ENCODE data around the gene OR2A7. TPM values are rescaled to one million over a fixed set of nuclear protein-coding genes. Genes with fewer than 3 reads are reported as not detected.
"Not testable (repeated sequence)": the region's sequence is repeated elsewhere in the genome, so short reads cannot be mapped to it uniquely, and the experiment has no call there.

The OR2A7 gene
- polyA plus RNA-seq, 1 of the 3 experiments (the other 2 are of a cell fraction) = not detected

DNA sequence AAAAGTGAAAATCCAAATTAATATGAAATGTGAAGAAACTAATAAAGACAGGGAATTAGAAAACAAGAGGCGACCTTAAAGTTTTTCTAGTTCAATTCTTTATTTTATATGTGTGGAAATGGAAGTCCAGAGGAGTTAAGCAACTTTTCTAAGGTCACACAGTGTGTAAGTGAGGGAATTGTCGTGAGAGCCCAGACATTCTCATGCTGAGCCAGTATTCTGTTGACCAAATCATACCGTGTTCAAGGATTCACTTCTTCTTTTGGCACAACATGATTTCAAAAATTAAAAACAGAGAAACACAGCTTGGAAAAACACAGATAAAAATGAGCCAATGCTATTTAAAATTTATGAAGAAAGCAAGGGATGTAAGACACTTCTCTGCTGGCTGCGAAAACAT, 37.7 kb downstream of the OR2A7 start:
- H3K27ac ChIP-seq (ENCODE audit: low read depth in 2 of 2, low read length in 1 of 2); CTCF ChIA-PET; H3F3A ChIP-seq (replicated peaks; ENCODE audit: insufficient read depth); POLR2A ChIA-PET; H3K79me2 ChIP-seq (ENCODE audit: insufficient read depth); DNase-seq; H3K4me3 ChIP-seq (ENCODE audit: low read depth in 2 of 2, low read length in 1 of 2); H3K9me2 ChIP-seq; H3K27me3 ChIP-seq (ENCODE audit: insufficient read depth); H4K20me1 ChIP-seq (ENCODE audit: insufficient read depth); H3K9ac ChIP-seq; H3K4me2 ChIP-seq; H3K36me3 ChIP-seq (replicated peaks in 1 of 2; ENCODE audit: control insufficient read depth in 1 of 2, insufficient read depth in 2 of 2, low read length in 1 of 2); H3K4me1 ChIP-seq (ENCODE audit: control insufficient read depth in 1 of 2, insufficient read depth in 2 of 2, low read depth in 1 of 2, low read length in 1 of 2); H2AFZ ChIP-seq (ENCODE audit: low read depth); H3K9me3 ChIP-seq: not testable (repeated sequence)
- WGBS (ENCODE audit: low lambda C conversion rate) = 2% methylated on average over 3 of the region's 4 CpGs

- H4K20me1 ChIP-seq (ENCODE audit: insufficient read depth); POLR2A ChIA-PET; H3K27ac ChIP-seq (ENCODE audit: low read depth in 2 of 2, low read length in 1 of 2); H3K9me2 ChIP-seq; H3K9me3 ChIP-seq; H3K36me3 ChIP-seq (replicated peaks in 1 of 2; ENCODE audit: control insufficient read depth in 1 of 2, insufficient read depth in 2 of 2, low read length in 1 of 2); H3F3A ChIP-seq (replicated peaks; ENCODE audit: insufficient read depth); H3K4me1 ChIP-seq (ENCODE audit: control insufficient read depth in 1 of 2, insufficient read depth in 2 of 2, low read depth in 1 of 2, low read length in 1 of 2); H3K4me2 ChIP-seq; H3K9ac ChIP-seq; H3K79me2 ChIP-seq (ENCODE audit: insufficient read depth); CTCF ChIA-PET; H2AFZ ChIP-seq (ENCODE audit: low read depth); DNase-seq; H3K27me3 ChIP-seq (ENCODE audit: insufficient read depth); H3K4me3 ChIP-seq (ENCODE audit: low read depth in 2 of 2, low read length in 1 of 2): not testable (repeated sequence)
These were observed 40.9 kb downstream of the OR2A7 start for GRCh38 chr7:144223675-144224074.

DNA sequence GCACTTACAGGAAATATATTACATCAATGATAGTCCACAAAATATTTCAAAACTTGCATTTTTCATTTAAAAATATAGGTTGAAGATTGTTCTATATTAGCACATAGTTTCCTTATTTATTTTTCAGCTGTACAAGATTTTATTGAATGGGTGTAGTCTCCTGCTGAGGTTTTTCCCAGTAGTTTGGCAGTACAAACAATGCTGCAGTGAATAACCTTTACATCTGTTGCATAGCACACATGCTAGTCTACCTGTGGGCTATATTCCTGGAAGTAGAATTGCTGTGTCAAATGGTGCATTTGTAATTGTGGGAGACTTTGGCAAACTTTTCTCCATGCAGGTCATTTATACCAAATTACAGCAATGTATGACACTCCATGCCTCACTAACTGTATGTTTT, 44.1 kb downstream of the OR2A7 start:
- H3K36me3 ChIP-seq (replicated peaks in 1 of 2; ENCODE audit: control insufficient read depth in 1 of 2, insufficient read depth in 2 of 2, low read length in 1 of 2); H2AFZ ChIP-seq (ENCODE audit: low read depth); H3K27ac ChIP-seq (ENCODE audit: low read depth in 2 of 2, low read length in 1 of 2); H3K4me3 ChIP-seq (ENCODE audit: low read depth in 2 of 2, low read length in 1 of 2); CTCF ChIA-PET; H3K9me3 ChIP-seq; H3K79me2 ChIP-seq (ENCODE audit: insufficient read depth); H3K4me1 ChIP-seq (ENCODE audit: control insufficient read depth in 1 of 2, insufficient read depth in 2 of 2, low read depth in 1 of 2, low read length in 1 of 2); H3K9ac ChIP-seq; H4K20me1 ChIP-seq (ENCODE audit: insufficient read depth); DNase-seq; H3K27me3 ChIP-seq (ENCODE audit: insufficient read depth); H3K4me2 ChIP-seq; H3K9me2 ChIP-seq; H3F3A ChIP-seq (replicated peaks; ENCODE audit: insufficient read depth); POLR2A ChIA-PET: not testable (repeated sequence)

DNA sequence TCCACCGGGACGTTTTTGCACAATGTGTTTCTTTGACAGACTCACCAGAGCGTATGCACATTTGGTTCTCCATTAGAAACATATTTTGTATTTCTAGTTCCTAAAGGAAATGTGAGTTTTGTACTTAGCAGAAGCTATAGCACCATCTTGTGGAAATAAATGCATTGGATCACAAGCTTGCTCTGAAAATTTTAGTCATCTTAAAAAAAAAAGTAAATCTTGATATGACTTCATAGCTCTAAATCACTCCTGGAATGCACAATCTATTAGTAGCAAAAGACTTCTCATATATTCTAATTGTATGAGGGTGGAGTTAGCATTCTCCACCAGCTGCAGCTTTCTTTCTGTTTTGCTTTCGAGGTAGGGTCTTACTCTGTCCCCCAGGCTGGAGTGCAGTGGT, 45.4 kb downstream of the OR2A7 start:
- H3K36me3 ChIP-seq (replicated peaks in 1 of 2; ENCODE audit: control insufficient read depth in 1 of 2, insufficient read depth in 2 of 2, low read length in 1 of 2); H3K9ac ChIP-seq; H3F3A ChIP-seq (replicated peaks; ENCODE audit: insufficient read depth); H4K20me1 ChIP-seq (ENCODE audit: insufficient read depth); H3K79me2 ChIP-seq (ENCODE audit: insufficient read depth); POLR2A ChIA-PET; H3K27me3 ChIP-seq (ENCODE audit: insufficient read depth); H3K27ac ChIP-seq (ENCODE audit: low read depth in 2 of 2, low read length in 1 of 2); H3K9me2 ChIP-seq; H3K4me1 ChIP-seq (ENCODE audit: control insufficient read depth in 1 of 2, insufficient read depth in 2 of 2, low read depth in 1 of 2, low read length in 1 of 2); H3K9me3 ChIP-seq; H3K4me3 ChIP-seq (ENCODE audit: low read depth in 2 of 2, low read length in 1 of 2); DNase-seq; H3K4me2 ChIP-seq; CTCF ChIA-PET; H2AFZ ChIP-seq (ENCODE audit: low read depth): not testable (repeated sequence)
- WGBS (ENCODE audit: low lambda C conversion rate) = 14% methylated on average over 1 of the region's 4 CpGs

GRCh38 chr7:144218581-144218980, 46.0 kb downstream of the OR2A7 start:
- POLR2A ChIA-PET; DNase-seq; H3K9me2 ChIP-seq; H4K20me1 ChIP-seq (ENCODE audit: insufficient read depth); H3K4me3 ChIP-seq (ENCODE audit: low read depth in 2 of 2, low read length in 1 of 2); H3K36me3 ChIP-seq (replicated peaks in 1 of 2; ENCODE audit: control insufficient read depth in 1 of 2, insufficient read depth in 2 of 2, low read length in 1 of 2); H3F3A ChIP-seq (replicated peaks; ENCODE audit: insufficient read depth); H3K27ac ChIP-seq (ENCODE audit: low read depth in 2 of 2, low read length in 1 of 2); H3K4me1 ChIP-seq (ENCODE audit: control insufficient read depth in 1 of 2, insufficient read depth in 2 of 2, low read depth in 1 of 2, low read length in 1 of 2); H3K79me2 ChIP-seq (ENCODE audit: insufficient read depth); H3K9ac ChIP-seq; H2AFZ ChIP-seq (ENCODE audit: low read depth); CTCF ChIA-PET; H3K9me3 ChIP-seq; H3K4me2 ChIP-seq; H3K27me3 ChIP-seq (ENCODE audit: insufficient read depth): not testable (repeated sequence)
- WGBS (ENCODE audit: low lambda C conversion rate) = 19% methylated on average over 1 of the region's 1 CpG

- H3F3A ChIP-seq (replicated peaks; ENCODE audit: insufficient read depth); H4K20me1 ChIP-seq (ENCODE audit: insufficient read depth); H3K9ac ChIP-seq; H3K79me2 ChIP-seq (ENCODE audit: insufficient read depth); H3K4me1 ChIP-seq (ENCODE audit: control insufficient read depth in 1 of 2, insufficient read depth in 2 of 2, low read depth in 1 of 2, low read length in 1 of 2); H3K4me2 ChIP-seq; H3K27ac ChIP-seq (ENCODE audit: low read depth in 2 of 2, low read length in 1 of 2); H3K9me2 ChIP-seq; POLR2A ChIA-PET; CTCF ChIA-PET; H3K4me3 ChIP-seq (ENCODE audit: low read depth in 2 of 2, low read length in 1 of 2); DNase-seq; H3K36me3 ChIP-seq (replicated peaks in 1 of 2; ENCODE audit: control insufficient read depth in 1 of 2, insufficient read depth in 2 of 2, low read length in 1 of 2); H3K9me3 ChIP-seq; H3K27me3 ChIP-seq (ENCODE audit: insufficient read depth); H2AFZ ChIP-seq (ENCODE audit: low read depth): not testable (repeated sequence)
These were observed 47.4 kb downstream of the OR2A7 start for GRCh38 chr7:144217200-144217599.
